OCI-LY7 (cell line): ENCODE results near the gene NAP1L4. TPM values are rescaled to one million over a fixed set of nuclear protein-coding genes. Genes with fewer than 3 reads are reported as not detected.

ENCODE experiments used
- BruUV-seq: library from RNA; stranded (reverse); fragments of 400-500 nt; replicated peaks from 2 replicates; lab custom pipeline; 2021; lab: Mats Ljungman, UMichigan
- CTCF ChIA-PET: fragments of 300-600 bp; sonication (Branson Sonifier 250); formaldehyde crosslinking; loops from one replicate; lab custom pipeline; 2022; ENCODE audit warnings: antibody characterized with exemption; ENCODE audit not compliant: unreplicated experiment; lab: Charles Lee
- POLR2A ChIA-PET: fragments of 300-600 bp; sonication (Branson Sonifier 250); formaldehyde crosslinking; loops from one replicate; lab custom pipeline; 2022; ENCODE audit warnings: antibody characterized with exemption; lab: Charles Lee
- DNase-seq: peaks from one replicate; pipeline ENCODE4 v3.0.0-alpha.2; 2015; ENCODE audit warnings: low spot score
- H2AFZ ChIP-seq: fragments of 200-600 bp; sonication (generic), shearing (Covaris generic); 2 replicates; pipeline ENCODE4 v1.6.1; 2014; ENCODE audit warnings: mild to moderate bottlenecking, antibody characterized with exemption, low read length, moderate library complexity
- H3K27ac ChIP-seq: fragments of 200-600 bp; sonication (generic); 2 replicates; pipeline ENCODE4 v1.5.1; 2014; ENCODE audit warnings: mixed run types, low read depth, mild to moderate bottlenecking, moderate library complexity, low read length, inconsistent platforms; ENCODE audit not compliant: poor library complexity, severe bottlenecking
- H3K36me3 ChIP-seq: fragments of 200-600 bp; sonication (generic); 2 replicates; pipeline ENCODE4 v1.6.1; 2014; ENCODE audit warnings: mild to moderate bottlenecking, antibody characterized with exemption, low read length, moderate library complexity, mixed read lengths; ENCODE audit not compliant: insufficient read depth
- H3K4me1 ChIP-seq: fragments of 200-600 bp; sonication (generic); 2 replicates; pipeline ENCODE4 v1.5.1; 2014; ENCODE audit warnings: mild to moderate bottlenecking, low read length; ENCODE audit not compliant: insufficient read depth, poor library complexity, severe bottlenecking
- H3K4me2 ChIP-seq: fragments of 200-600 bp; sonication (generic); 2 replicates; pipeline ENCODE4 v1.6.1; 2014; ENCODE audit warnings: mild to moderate bottlenecking, low read length
- H3K4me3 ChIP-seq: fragments of 200-600 bp; sonication (generic); 2 replicates; pipeline ENCODE4 v1.5.1; 2014; ENCODE audit warnings: mild to moderate bottlenecking, low read depth, low read length; ENCODE audit not compliant: poor library complexity, severe bottlenecking
- H3K79me2 ChIP-seq: fragments of 200-600 bp; sonication (generic); 2 replicates; pipeline ENCODE4 v1.6.1; 2016; ENCODE audit warnings: low read depth, mild to moderate bottlenecking, low read length, moderate library complexity, mixed read lengths; ENCODE audit not compliant: insufficient read depth
- H3K9me2 ChIP-seq: fragments of 200-600 bp; sonication (generic); 2 replicates; pipeline ENCODE4 v1.6.1; 2016; ENCODE audit warnings: mild to moderate bottlenecking, low read length, mixed read lengths; ENCODE audit not compliant: insufficient read depth
- H3K9me3 ChIP-seq: fragments of 200-600 bp; sonication (generic); 2 replicates; pipeline ENCODE4 v1.6.1; 2014; ENCODE audit warnings: mild to moderate bottlenecking, mixed run types, low read length, mixed read lengths
- H4K20me1 ChIP-seq: fragments of 200-600 bp; sonication (generic); 2 replicates; pipeline ENCODE4 v1.6.1; 2014; ENCODE audit warnings: mild to moderate bottlenecking, antibody characterized with exemption, low read length, moderate library complexity, mixed read lengths; ENCODE audit not compliant: insufficient read depth
- EZH2phosphoT487 ChIP-seq: fragments of 200-600 bp; sonication (generic); IDR thresholded peaks from 2 replicates; pipeline ENCODE4 v1.6.1; 2018; ENCODE audit warnings: low read depth, borderline replicate concordance, mild to moderate bottlenecking, mixed run types, antibody characterized with exemption, low read length, moderate library complexity, mixed read lengths
- intact Hi-C: fragments of 100-400 bp; cut with micrococcal nuclease; formaldehyde crosslinking; loops from one replicate; pipeline ENCODE4 v1.10.0; 2022; ENCODE audit not compliant: unreplicated experiment
- total RNA-seq, 2 experiments: library from RNA; depleted of rRNA in 1 of 2; stranded (reverse); fragments of >200 nt in 1 of 2; shearing (Covaris generic) in 1 of 2; gene quantifications; 2 replicates each; pipeline ENCODE4 v1.2.3, GENCODE V29; 2014 to 2022
- TF ChIP-seq, protein P1 (sequence below): fragments of 200-600 bp; sonication (generic); conservative IDR thresholded peaks from 2 replicates; pipeline ENCODE4 v1.5.1; 2014; ENCODE audit warnings: mild to moderate bottlenecking, antibody characterized with exemption, low read length, moderate library complexity, mixed read lengths

NAP1L4 gene
- total RNA-seq, 2 experiments from 2014 or later, result 152 to 183 TPM

GRCh38 chr11:2980168-2980840, 11.8 kb downstream of the NAP1L4 start:
- Histone ChIP-seq H3K9me3 (no peaks in the 10 kb centered on the region), H3K4me2 (no peak overlapping the region), H3K79me2 (peaks cover 89% of the 10 kb centered on the region), H4K20me1 (peaks cover 38% of the 10 kb centered on the region), H3K4me1 (peaks cover 6% of the 10 kb centered on the region), H3K36me3 (peaks cover 94% of the 10 kb centered on the region), H3K27ac (no peak overlapping the region), H3K4me3 (no peak overlapping the region), H3K9me2 (no peaks in the 10 kb centered on the region), H2AFZ (no peak overlapping the region)
- POLR2A ChIA-PET, result interaction anchor here (0.8 to 1.1 kb wide), 2 partner anchors 9 to 18 kb away, joined by 3 read pairs; no protein-coding TSS in a partner anchor
- DNase-seq, result no peak
- no peak for TF ChIP-seq EZH2phosphoT487
- TF ChIP-seq, protein P1, sequence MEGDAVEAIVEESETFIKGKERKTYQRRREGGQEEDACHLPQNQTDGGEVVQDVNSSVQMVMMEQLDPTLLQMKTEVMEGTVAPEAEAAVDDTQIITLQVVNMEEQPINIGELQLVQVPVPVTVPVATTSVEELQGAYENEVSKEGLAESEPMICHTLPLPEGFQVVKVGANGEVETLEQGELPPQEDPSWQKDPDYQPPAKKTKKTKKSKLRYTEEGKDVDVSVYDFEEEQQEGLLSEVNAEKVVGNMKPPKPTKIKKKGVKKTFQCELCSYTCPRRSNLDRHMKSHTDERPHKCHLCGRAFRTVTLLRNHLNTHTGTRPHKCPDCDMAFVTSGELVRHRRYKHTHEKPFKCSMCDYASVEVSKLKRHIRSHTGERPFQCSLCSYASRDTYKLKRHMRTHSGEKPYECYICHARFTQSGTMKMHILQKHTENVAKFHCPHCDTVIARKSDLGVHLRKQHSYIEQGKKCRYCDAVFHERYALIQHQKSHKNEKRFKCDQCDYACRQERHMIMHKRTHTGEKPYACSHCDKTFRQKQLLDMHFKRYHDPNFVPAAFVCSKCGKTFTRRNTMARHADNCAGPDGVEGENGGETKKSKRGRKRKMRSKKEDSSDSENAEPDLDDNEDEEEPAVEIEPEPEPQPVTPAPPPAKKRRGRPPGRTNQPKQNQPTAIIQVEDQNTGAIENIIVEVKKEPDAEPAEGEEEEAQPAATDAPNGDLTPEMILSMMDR, result no peak
- BruUV-seq, result no TSS peak
- intact Hi-C loops, result no loop called here
- CTCF ChIA-PET, result no interaction called here

DNA sequence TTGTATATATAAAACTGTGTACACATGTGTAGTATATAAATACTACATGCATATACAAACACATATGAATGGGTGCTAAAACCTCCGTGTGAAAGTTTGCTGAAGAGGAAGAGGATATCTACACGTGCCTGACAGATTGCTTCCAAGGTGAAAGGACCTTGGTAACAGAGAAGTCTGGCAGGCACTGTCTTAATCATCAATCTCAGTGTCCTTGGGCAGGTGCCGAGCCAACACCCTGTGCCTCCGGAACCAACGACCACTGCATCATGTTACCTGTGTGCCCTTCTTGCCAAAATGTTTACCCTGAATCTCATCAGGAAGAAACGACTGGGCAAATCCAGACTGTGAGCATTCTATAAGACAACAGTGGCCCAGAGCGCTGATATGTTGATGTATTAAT, 15.0 kb downstream of the NAP1L4 start:
- Histone ChIP-seq H3K9me2 (no peaks in the 10 kb centered on the region), H3K4me3 (no peak overlapping the region), H3K4me2 (no peak overlapping the region), H2AFZ (no peak overlapping the region), H3K27ac (no peak overlapping the region), H4K20me1 (peaks cover 28% of the 10 kb centered on the region), H3K36me3 (peaks cover 94% of the 10 kb centered on the region), H3K9me3 (no peaks in the 10 kb centered on the region), H3K4me1 (no peaks in the 10 kb centered on the region), H3K79me2 (peaks cover 71% of the 10 kb centered on the region)
- intact Hi-C loops, result no loop called here
- ChIA-PET POLR2A (no interaction called here), CTCF (no interaction called here)
- no peak for TF ChIP-seq EZH2phosphoT487
- TF ChIP-seq, protein P1, result no peak
- no TSS peak for BruUV-seq
- no peak for DNase-seq
